Globus pallidus (tissue), 1 donor: ENCODE data around the gene FGF14.
"Not testable (repeated sequence)": the region's sequence is repeated elsewhere in the genome, so short reads cannot be mapped to it uniquely, and the experiment has no call there.

Experiments used
- DNase-seq: peaks from one replicate; pipeline ENCODE4 v3.0.0-alpha.2; 2015; ENCODE audit warnings: low spot score

FGF14 gene

DNA sequence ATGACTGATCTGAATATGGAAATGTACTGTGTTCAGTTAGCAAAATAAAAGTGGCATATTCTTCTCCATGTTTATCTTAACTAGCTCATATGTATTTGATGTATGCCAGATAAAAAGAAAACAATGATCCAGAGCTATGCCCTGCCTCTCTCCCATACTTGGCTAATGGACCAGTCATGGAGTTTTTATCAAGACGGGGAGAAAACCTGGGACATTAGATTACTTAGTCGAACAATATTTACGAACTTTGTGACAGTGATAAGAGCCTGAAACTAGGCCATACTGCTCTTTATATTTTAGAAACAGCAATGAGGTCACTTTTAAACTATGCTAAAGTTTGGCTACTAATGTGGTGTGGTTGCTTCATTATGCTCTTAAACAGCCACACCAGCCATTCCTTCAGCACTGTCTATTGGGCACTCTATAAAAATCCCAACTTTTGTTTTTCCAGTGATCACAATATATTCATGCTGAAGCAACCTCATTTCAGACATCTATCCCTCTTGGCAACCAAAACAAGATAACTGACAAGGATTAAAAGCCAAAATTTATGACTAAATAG lies 265.0 kb downstream of the FGF14 start:
- DNase-seq = no peak

DNA sequence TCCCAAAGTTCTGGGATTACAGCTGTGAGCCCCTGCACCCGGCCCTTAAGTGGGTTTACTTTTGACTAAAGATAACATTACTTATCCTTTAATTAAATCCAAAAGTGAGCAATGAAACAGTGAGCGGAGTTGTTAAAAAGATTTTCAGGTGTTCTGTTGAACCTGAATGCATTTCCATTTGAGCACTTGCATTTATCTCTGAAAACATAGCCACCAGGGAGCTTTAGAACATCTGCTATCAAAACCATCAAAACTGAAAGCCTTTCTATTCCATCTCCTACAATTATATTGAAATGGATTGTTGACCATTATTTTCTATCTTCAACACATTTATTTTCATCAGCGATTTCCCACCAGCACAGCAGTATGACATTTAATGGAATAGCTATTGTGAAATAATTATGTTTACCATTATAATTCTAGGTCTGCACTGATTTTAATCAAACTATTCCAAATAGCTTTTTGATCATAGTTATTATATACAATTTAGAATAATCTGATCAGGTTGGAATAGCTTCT lies 269.0 kb downstream of the FGF14 start:
- DNase-seq = no peak

DNA sequence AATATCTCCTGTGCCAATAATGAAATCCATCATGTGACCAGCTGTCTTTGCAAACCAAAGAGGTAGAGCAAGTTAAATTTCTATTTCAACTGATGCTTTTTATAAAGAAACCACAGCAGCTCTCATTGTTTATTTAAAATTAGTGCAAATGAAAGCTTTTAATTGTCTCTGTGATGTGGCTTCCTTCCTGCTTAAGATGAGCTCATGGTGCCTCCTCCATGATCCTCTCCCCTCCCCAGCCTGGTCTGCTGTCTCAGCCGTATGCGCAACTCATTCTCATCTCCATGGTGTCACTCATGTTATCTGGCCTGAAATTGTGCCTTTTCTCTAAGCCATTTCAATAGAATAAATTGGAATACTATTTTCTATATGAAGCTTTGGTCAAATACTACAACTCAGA lies 270.6 kb downstream of the FGF14 start:
- no peak for DNase-seq

GRCh38 chr13:102128216-102128810 lies 273.5 kb downstream of the FGF14 start:
- no peak for DNase-seq

- no peak for DNase-seq
Observed at GRCh38 chr13:102127153-102127552, 274.7 kb downstream of the FGF14 start.

DNA sequence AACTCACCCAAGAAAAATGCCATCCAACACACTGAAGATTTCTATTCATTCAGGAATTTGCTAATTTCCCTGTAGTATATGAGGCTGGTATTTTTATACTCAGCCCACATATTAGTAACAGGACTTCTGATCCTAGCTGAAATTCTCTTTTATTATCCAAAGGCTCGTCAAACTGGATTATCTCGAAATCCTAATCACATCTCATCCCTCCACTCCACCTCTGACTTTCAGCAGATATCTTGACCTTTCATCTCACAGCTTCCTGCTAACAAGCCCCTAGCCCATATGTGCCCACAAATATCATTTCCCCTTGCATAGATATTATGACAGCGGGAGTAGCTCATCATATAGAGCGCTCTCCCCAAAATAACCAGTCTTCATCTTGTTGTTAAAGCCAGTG lies 279.7 kb downstream of the FGF14 start:
- no peak for DNase-seq

DNA sequence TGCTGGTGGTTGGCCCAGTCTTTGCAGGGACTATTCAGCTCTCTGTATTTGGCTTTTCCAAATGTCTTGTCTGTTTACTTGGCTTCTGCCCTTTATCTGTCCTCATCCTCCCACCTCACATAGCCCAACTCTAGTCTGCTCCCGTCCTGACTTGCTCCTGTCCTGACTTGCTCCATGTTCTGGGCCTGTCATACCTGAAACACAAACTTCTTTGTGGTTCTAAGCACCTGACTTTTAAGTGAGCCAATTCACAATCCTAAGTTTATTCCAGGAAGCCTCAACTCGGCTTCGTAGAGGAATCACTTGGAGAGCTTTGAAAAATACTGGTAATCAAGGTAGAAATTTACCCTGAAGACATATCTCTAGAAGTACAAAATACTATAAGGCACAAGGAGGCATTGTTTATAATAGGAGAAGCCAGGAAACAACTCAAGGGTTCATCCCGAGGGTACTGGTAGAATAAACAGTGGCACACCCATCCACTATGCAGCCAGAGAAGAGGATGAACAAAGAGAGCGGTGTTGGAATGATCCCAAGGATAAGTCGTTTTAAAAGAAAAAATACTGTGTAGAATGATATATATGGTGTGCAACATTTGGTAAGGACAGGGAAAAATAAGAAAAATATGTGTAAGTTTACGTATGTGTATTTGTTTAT lies 284.5 kb downstream of the FGF14 start:
- no peak for DNase-seq

DNA sequence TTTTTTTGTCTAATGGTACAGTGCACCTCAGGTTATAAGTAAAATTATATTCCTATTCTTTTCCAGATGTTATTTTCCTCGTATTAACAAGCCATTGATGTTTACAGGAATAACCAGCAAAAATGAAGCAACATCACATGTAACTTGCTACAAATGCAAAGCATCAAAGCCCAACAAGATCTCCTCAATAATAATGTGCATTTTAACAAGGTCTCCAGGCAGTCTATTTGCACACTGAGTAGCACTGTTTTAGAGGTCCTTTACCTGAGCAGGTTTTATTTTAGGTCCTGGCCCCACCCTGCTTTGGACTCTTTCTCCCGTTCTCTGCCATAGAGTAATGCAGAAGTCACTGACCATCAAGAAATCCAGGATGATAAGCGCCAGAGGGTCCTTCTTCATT lies 298.4 kb downstream of the FGF14 start:
- DNase-seq = no peak

DNA sequence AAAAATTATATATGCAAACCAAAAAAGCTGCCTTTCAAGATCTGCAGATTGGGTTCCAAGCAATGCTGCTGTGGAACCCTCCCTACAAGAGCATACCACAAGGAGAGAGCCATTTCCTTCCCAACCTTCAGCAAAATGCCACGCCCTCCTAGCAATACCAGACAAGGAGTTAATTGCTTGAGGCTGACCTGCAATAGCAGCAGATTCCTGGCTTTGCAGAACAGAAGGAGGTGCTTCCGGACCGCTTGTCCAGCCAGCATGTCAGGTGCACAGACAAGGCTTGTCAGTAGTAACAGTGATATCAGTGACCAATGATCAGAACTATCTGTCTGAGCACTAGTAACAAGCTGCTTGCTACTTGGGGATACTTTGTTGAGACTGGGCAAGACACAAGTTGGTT lies 301.6 kb downstream of the FGF14 start:
- DNase-seq = no peak

DNA sequence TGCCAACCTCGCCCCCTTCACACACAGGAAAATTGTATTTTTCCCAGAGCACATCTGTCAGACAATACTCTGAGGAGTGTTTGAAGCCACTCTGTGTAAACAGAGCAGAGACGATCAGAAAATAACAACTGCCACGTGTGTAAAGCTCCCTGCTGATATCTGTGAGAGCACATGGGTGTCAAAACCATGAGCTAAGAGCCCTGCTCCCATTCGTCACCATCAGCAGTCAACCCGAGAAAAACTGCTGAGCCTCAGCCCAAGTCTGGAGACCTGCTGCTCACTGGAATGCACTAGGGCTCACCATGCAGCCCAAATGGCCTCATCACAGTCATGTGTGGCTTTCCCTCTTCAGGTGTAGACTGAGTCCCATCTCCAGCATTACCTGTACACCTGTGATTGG lies 304.1 kb downstream of the FGF14 start:
- DNase-seq = no peak

DNA sequence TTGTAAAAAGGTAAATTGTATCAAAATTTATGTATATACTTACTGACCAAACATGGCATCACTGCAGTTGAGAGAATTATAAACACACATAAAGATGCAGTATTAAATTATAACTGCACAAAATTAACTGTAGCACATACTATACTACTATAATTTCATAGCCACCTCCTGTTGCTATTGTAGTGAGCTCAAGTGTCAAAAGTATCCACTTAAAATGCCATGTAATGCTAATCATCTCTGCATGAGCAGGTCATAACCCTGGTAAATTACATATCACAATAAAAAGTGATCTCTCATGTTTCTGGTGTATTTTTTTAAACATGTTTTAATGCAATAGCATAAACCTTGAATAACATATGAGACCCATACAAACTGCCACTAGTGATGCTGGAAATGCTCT lies 308.6 kb downstream of the FGF14 start:
- not testable (repeated sequence) for DNase-seq

- DNase-seq = no peak
Observed at GRCh38 chr13:102091231-102091630, 310.6 kb downstream of the FGF14 start.

GRCh38 chr13:102090532-102090931 lies 311.3 kb downstream of the FGF14 start:
- no peak for DNase-seq

DNA sequence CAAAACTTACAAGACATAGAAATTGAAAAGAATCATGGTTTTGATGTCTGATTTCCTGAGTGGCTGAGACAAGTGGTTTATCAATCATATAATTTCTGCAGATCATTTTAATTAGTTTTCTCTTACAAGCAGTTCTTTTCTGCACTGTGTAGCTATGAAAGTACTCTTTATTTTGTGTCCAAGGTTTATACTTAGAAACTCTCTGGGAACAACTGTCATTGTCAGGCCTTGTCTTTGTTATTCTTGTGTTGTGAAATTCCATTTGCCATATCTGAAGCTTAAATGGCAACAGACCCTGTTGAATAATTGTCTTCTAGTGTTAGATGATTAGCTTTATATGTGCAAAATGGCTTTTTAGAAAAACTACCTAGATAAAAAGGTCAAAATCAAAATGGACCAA lies 312.1 kb downstream of the FGF14 start:
- DNase-seq = no peak

GRCh38 chr13:102089177-102089576 lies 312.7 kb downstream of the FGF14 start:
- no peak for DNase-seq

DNA sequence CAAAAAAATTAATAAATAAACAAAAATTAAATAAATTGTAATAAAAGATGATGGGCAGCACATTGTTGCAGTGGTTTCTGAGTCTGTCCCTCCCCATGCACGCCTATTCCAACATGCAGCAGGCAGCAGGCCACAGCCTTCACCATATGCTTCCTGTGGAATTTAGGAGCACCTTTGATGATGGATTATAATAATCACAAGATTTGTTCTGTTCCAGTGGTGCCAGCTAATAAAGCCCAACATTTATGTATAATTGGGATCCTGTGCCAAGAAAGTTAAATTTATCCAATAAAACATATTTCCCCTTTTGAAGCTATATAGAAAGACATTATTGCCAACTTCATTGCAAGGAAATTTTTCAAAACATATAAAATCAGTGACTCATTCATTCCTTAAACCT lies 328.6 kb downstream of the FGF14 start:
- no peak for DNase-seq

GRCh38 chr13:102071711-102072110 lies 330.1 kb downstream of the FGF14 start:
- no peak for DNase-seq

- not testable (repeated sequence) for DNase-seq
Observed at GRCh38 chr13:102068323-102068722, 333.5 kb downstream of the FGF14 start.

DNA sequence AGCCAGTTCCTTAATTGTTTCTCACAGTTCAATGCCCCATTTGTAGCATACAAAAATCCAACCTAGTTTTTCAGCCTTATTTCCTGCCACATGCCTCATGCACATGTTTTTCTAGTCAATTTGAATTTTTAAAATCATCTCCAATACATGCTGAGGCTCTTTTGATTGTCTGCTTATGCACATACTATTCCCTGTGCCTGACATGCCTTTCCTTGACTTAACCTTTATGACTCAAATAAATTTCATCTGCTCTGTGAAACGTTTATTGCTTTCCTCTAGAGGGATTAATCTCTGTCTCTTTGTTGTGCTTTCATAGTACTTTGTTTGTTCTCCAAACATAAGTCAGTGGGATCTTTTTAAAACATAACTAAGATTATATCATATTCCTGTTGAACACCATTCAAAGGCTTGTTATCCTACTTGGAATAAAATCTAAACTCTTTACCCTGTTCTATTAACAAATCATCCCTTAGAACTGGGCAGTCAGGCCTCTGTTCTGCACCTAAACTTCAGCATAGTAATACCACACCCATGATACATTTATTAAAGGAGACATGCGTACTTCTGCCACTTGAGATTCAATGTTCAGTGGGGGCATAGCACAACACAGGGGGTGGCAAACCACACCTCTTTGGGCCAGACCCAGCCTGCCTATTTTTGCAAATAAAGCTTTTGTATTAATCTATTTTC lies 346.6 kb downstream of the FGF14 start:
- no peak for DNase-seq

DNA sequence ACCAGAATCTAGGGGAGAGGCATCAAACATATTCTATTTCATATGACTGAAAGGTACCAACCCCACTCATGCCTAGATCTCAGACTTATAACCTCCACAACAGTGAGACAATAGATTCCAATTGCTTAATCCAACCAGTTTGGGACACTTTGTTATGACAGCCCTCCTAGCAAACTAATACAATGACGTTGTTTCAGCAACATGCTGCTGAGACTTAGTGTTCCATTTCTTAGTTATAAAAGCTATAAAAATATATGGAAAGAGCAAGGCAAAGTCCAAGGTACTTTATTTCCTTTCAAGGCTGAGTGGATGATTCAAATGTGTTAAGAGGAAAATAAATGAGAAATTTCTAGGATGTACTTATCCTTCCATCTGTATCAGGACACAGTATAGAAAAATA lies 352.0 kb downstream of the FGF14 start:
- DNase-seq = no peak

GRCh38 chr13:102045731-102046130 lies 356.1 kb downstream of the FGF14 start:
- DNase-seq = no peak

DNA sequence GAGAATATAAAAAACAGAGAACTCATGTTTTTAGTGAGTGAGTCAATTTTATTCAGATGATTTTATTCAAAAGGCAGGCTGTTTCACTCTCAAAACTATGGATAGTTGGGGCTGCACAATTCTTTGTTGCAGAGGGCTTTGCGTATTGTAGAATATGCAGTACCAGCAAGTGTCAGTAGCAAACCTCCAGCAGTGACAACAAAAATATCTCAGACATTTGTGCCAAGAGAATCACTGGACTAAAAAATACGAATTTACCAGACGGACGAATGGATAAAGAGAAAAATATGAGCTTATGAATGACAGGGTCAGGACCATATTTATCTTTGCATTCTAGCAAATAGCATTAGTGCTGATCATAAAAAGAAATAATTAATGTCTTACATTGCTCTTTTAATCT lies 359.1 kb downstream of the FGF14 start:
- DNase-seq = no peak

DNA sequence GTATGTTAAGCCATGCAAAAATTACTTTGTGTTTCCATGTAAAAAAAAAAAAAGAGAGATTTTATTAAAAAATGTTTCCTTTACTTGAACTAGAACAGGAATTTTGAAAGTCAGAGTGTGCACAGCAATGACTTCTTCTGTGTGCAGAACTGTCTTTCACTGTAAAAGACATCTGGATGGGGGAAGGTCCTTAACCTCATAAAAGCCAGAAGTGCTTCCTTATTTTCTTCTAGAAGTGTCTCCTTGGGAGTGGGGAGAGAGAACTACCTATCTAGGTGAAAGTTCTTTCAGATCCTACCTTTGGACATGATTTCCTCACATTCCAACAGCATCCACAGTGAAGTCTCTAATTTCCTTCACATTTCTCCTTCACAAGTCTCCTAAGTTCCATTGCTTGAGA lies 360.3 kb downstream of the FGF14 start:
- DNase-seq = no peak
